Sciatic nerve (tissue), 2 donors: ENCODE measurements around the gene PRDM8. TPM values are rescaled to one million over a fixed set of nuclear protein-coding genes. Genes with fewer than 3 reads are reported as not detected.
A peak's percentile ranks its signal among the peaks of the same experiment; 100 is the strongest.

Experiments
- ATAC-seq: fragments of 200-7000 bp; cut with Tn5 transposase; one replicate; pipeline ENCODE4 v1.9.1; 2020; ENCODE audit warnings: mild to moderate bottlenecking, moderate library complexity
- DNase-seq: peaks from one replicate; pipeline ENCODE4 v3.0.0-alpha.2; 2020; ENCODE audit warnings: low spot score
- intact Hi-C: fragments of 100-400 bp; cut with DNase I; formaldehyde crosslinking; loops from one replicate; pipeline ENCODE4 v1.14.2; 2022
- total RNA-seq: library from RNA; stranded (reverse); fragmentation: NEBNext Ultra II Directional; extraction: Animal tissue kit (Norgen Biotek cat#: 25700); gene quantifications from one replicate; pipeline ENCODE4 v1.2.1, GENCODE V29; 2021
- donor health status: DM: no; HTN: no; CAD: no.
- donor health status: DM: no; HTN: no; CAD: no.

PRDM8 gene
- total RNA-seq, 1 donor from 2014 or later = 8.0 TPM

- intact Hi-C loops = no loop called here
- ATAC-seq (peak; percentile 57), DNase-seq (no peak)
Observed at GRCh38 chr4:80215449-80216052, 18.2 kb downstream of the PRDM8 start.

GRCh38 chr4:80216100-80216761 is 18.9 kb downstream of the PRDM8 start:
- intact Hi-C loops = no loop called here
- DNase-seq = no peak

GRCh38 chr4:80219301-80220025 is 22.2 kb downstream of the PRDM8 start:
- intact Hi-C loops = no loop called here
- no peak for DNase-seq

More at GRCh38 chr4:80216100-80216761, 18.9 kb downstream of the PRDM8 start:
- ATAC-seq = no peak

GRCh38 chr4:80220711-80221110 is 23.4 kb downstream of the PRDM8 start:
- DNase-seq = no peak
- intact Hi-C loops = no loop called here
- ATAC-seq = no peak

More at GRCh38 chr4:80219301-80220025, 22.2 kb downstream of the PRDM8 start:
- no peak for ATAC-seq

GRCh38 chr4:80221161-80221560 is 23.9 kb downstream of the PRDM8 start:
- no peak for ATAC-seq
- intact Hi-C loops = no loop called here

GRCh38 chr4:80225595-80225994 is 28.3 kb downstream of the PRDM8 start:
- DNase-seq = no peak
- no peak for ATAC-seq
- intact Hi-C loops = no loop called here

More at GRCh38 chr4:80221161-80221560, 23.9 kb downstream of the PRDM8 start:
- no peak for DNase-seq

GRCh38 chr4:80226094-80226493 is 28.8 kb downstream of the PRDM8 start:
- intact Hi-C loops = no loop called here
- ATAC-seq (no peak), DNase-seq (no peak)

- no peak for ATAC-seq
- intact Hi-C loops = no loop called here
Observed at GRCh38 chr4:80228460-80228859, 31.2 kb downstream of the PRDM8 start.

GRCh38 chr4:80229128-80229527 is 31.8 kb downstream of the PRDM8 start:
- ATAC-seq (no peak), DNase-seq (no peak)
- intact Hi-C loops = no loop called here

More at GRCh38 chr4:80228460-80228859, 31.2 kb downstream of the PRDM8 start:
- no peak for DNase-seq

GRCh38 chr4:80229590-80229989 is 32.3 kb downstream of the PRDM8 start:
- ATAC-seq (no peak), DNase-seq (no peak)
- intact Hi-C loops = no loop called here

- ATAC-seq = no peak
- intact Hi-C loops = no loop called here
- DNase-seq = no peak
Observed at GRCh38 chr4:80231180-80231579, 33.9 kb downstream of the PRDM8 start.

GRCh38 chr4:80232707-80233370 is 35.5 kb downstream of the PRDM8 start:
- no peak for DNase-seq
- no peak for ATAC-seq
- intact Hi-C loops = no loop called here

- no peak for DNase-seq
Observed at GRCh38 chr4:80233390-80233789, 36.1 kb downstream of the PRDM8 start.

GRCh38 chr4:80235451-80235850 is 38.1 kb downstream of the PRDM8 start:
- intact Hi-C loops = no loop called here
- DNase-seq = no peak
- ATAC-seq = no peak

More at GRCh38 chr4:80233390-80233789, 36.1 kb downstream of the PRDM8 start:
- ATAC-seq = no peak
- intact Hi-C loops = no loop called here

GRCh38 chr4:80237992-80238391 is 40.7 kb downstream of the PRDM8 start:
- DNase-seq (no peak), ATAC-seq (no peak)
- intact Hi-C loops = no loop called here

- ATAC-seq = no peak
- intact Hi-C loops = no loop called here
- DNase-seq = no peak
Observed at GRCh38 chr4:80239480-80240150, 42.3 kb downstream of the PRDM8 start.

- ATAC-seq = no peak
- intact Hi-C loops = no loop called here
- DNase-seq = no peak
Observed at GRCh38 chr4:80240976-80241375, 43.7 kb downstream of the PRDM8 start.

GRCh38 chr4:80243274-80244018 is 46.1 kb downstream of the PRDM8 start:
- intact Hi-C loops = no loop called here
- no peak for DNase-seq
- no peak for ATAC-seq
